ENCODE measurements around the gene GARIN3.

Gene GARIN3

GRCh38 chr5:157160001-157160400, 6.1 kb downstream of the GARIN3 start:
- TF ChIP-seq CTCF (IDR thresholded peaks at IDR 0.05; ENCODE audit: insufficient read depth, low read depth, low read length, missing control alignments), result no peak
- DNase-seq (ENCODE audit: low read depth), result no peak
- H3K4me3 ChIP-seq (ENCODE audit: low read length), result no peak overlapping the region

DNA sequence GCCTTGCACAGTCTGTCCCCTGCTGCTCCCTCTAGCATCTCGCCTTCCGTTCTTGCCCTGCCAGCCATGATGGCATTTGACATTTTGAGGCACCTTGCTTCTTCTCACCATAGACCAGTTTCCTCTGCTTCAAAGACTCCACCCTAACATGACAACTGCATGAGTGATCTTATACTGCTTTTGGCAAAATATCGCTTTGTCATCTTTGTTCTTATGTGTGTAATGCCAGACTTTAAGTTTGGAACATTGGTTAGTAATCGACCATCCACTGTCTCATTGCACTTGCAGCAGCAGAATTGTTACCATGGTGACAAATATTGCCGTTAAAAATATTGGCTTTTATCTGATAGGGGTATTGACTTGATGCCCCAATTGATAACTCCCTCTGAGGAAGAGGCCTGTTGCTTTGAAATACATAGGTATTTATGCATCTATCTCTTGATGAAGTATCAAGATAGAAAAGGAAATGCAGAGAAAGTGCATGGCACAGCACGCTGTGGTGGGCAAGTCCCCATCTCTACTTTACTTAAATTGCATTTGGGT, 6.8 kb downstream of the GARIN3 start:
- DNase-seq (ENCODE audit: low read depth), result no peak
- H3K4me3 ChIP-seq (ENCODE audit: low read length), result no peak overlapping the region
- TF ChIP-seq CTCF (IDR thresholded peaks at IDR 0.05; ENCODE audit: insufficient read depth, low read depth, low read length, missing control alignments), result no peak

- TF ChIP-seq CTCF (IDR thresholded peaks at IDR 0.05; ENCODE audit: insufficient read depth, low read depth, low read length, missing control alignments), result no peak
- no peak overlapping the region for H3K4me3 ChIP-seq (ENCODE audit: low read length)
- DNase-seq (ENCODE audit: low read depth), result no peak
Measured at GRCh38 chr5:157157293-157157891, 8.7 kb downstream of the GARIN3 start.

GRCh38 chr5:157155297-157155696, 10.8 kb downstream of the GARIN3 start:
- H3K4me3 ChIP-seq (ENCODE audit: low read length), result no peak overlapping the region
- DNase-seq (ENCODE audit: low read depth), result no peak

GRCh38 chr5:157150995-157151394, 15.1 kb downstream of the GARIN3 start:
- peak; percentile 50 for DNase-seq (ENCODE audit: low read depth)
- no peak overlapping the region for H3K4me3 ChIP-seq (ENCODE audit: low read length)
- TF ChIP-seq CTCF (IDR thresholded peaks at IDR 0.05; ENCODE audit: insufficient read depth, low read depth, low read length, missing control alignments), result no peak

More at GRCh38 chr5:157155297-157155696, 10.8 kb downstream of the GARIN3 start:
- no peak for TF ChIP-seq CTCF (IDR thresholded peaks at IDR 0.05; ENCODE audit: insufficient read depth, low read depth, low read length, missing control alignments)

DNA sequence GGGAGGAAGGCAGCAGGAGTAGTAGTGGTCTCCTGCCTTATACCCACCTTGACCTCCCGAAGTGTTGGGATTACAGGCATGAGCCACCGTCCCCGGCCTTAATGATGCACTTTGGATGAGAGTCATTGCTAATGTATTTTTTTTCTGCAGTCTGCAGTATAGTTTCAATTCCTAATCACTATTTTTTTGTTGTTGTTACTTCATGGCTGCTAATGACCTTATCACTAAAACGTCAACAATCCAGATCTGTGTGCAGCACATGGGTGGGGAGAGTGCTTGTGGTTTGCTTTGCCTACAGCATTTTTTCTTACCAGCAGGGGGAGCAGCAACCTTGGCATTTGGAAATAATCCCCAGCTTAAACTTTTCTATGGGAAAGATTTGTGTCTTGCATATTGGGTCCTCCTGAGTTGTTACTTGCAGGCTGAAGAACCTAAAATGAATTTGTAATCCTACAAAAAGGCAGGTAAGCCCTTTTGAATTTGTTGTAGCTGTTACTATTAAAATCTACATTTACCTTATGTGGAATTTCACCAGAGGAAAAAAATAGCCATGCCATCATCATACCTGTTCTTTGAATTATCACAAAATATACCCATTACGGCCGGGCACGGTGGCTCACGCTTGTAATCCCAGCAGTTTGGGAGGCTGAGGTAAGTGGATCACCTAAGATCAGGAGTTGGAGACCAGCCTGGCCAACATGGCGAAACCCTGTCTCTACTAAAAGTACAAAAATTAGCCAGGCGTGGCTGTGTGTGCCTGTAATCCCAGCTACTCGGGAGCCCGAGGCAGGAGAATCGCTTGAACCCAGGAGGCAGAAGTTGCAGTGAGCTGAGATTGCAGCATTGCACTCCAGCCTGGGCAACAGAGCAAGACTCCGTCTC, 17.1 kb downstream of the GARIN3 start:
- peak; percentile 95 for TF ChIP-seq CTCF (IDR thresholded peaks at IDR 0.05; ENCODE audit: insufficient read depth, low read depth, low read length, missing control alignments)
- peak; percentile 72 for DNase-seq (ENCODE audit: low read depth)
- H3K4me3 ChIP-seq (ENCODE audit: low read length), result no peak overlapping the region

Data from epithelial cell of esophagus (primary cell).